NCI-H2227 treated with DMSO at 0.1 percent for 48 hours (cell line): Measurements from ENCODE around the gene MVD.

Experiments
- DNase-seq: peaks from one replicate; lab custom pipeline; 2025; lab: John Stamatoyannopoulos, UW

The MVD gene

DNA sequence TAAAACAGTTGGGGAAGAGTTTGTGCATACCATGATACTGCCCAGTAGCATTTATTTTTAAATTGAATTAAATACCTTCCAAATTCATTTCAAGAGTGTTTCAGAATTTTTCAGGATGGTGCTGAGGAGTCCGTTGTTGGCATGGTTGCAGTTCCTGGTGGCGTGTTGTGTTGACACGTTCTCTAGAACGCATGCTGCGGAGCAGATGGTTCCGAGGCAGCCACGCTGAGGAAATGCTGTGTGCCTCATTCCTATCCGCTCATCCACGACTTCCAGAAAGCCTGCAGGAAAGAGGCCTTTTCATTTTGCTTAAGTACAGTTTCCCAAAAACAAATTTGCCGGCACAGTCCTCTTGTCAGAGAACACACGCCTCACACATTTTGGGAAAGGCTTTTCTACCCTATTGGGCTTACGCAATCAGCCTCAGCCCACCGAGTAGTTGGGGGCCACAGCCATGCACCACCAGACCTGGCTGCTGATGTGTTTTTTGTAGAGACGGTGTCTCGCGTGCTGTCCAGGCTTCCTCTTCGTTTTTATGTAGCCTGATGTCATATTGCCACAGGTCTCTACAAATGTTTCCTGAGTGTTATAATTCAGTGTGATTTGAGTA lies 56.6 kb downstream of the MVD start:
- DNase-seq: no peak

DNA sequence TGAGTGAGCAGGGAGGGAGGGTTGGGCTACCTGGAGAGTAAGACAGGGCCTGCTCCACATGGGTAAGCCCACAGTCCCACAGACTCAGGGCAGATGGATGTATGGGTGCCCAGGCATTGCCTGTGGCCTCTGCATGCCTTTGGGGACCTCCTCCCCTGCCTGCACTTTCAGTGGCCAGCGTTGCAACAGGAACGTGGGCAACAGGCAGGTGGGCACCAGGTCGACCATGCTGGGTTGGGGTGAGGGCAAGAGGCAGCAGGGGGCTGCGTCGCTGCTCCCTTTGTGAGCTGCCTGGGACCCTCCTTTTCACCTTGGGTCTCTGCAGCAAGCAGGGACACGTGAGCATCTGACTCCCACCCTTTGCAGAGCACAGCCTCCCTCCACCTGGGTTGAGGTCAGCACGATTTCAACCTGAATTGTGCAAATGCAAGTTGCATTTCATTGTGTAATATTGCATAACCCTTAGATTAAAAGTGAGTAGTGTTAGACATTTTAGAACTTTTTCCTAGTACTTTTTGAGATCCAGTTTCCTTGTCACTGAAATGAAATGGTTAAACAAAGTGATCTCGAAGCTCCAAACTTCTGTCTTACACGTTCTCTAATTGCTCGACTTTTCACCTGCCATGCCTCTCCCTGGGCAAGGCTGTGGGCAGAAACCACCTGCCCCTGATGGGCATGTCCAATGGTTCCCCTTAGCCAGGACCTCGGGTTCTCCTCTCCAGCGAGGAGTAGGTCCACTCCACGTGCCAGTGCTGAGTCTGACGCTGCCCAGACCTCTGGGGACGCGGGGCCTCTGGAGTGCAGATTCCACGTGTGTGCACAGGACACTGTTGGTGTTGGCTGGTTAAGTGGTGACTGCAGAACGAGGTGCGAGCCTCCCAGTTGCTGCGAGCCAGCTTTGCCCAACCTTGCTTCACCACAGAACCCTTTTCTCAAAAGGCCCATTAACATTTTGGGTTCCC lies 57.4 kb downstream of the MVD start:
- no peak for DNase-seq

DNA sequence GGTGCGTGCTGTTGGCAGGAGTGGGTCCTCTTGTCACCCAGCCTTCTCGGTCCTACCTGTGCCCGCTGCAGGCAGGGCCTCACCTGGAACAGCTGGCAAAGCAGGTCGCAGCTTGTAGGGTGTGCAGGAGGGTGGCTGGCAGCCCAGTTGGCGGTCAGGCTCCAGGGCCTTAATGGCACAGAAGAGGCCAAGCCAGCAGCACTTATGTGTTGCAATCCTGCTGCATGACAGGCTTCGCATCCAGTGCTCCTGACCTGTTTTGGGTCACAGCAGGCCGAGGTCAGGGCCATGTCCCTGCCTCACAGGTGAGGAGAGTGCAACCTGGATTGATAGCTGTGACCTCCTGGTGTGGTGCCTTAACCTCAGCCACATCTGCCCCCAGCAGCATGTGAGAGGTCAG lies 60.8 kb downstream of the MVD start:
- DNase-seq: no peak
